ENCODE results near the gene RRAGC. TPM values are rescaled to one million over a fixed set of nuclear protein-coding genes. Genes with fewer than 3 reads are reported as not detected.
A peak's percentile ranks its signal among the peaks of the same experiment; 100 is the strongest.

The RRAGC gene
- total and polyA plus RNA-seq, 9 donors, result 11.4 to 37.5 (median 24.2) TPM

GRCh38 chr1:38867208-38867607 is 7.6 kb upstream of the RRAGC start:
- H3K4me3 ChIP-seq, result no peak overlapping the region
- no peaks in the 10 kb centered on the region for H3K9me3 ChIP-seq
- no peak overlapping the region for H3K27ac ChIP-seq
- H3K27me3 ChIP-seq, result no peaks in the 10 kb centered on the region
- intact Hi-C loops (cut with DNase I), result no loop called here
- peaks cover 3% of the 10 kb centered on the region for H3K4me1 ChIP-seq (ENCODE audit: insufficient read depth)
- TF ChIP-seq POLR2A (IDR thresholded peaks at IDR 0.05), result no peak
- DNase-seq, result no peak
- H3K36me3 ChIP-seq, result no peaks in the 10 kb centered on the region
- 93 to 95% (median 94%) methylated on average over 8 of the region's 8 CpGs for WGBS, 3 donors

- 79 to 84% (median 83%) methylated on average over 4 of the region's 4 CpGs for WGBS, 3 donors
- TF ChIP-seq EP300 (IDR thresholded peaks at IDR 0.05), result no peak
- H3K4me1 ChIP-seq (ENCODE audit: insufficient read depth), result peaks cover 7% of the 10 kb centered on the region
- no peaks in the 10 kb centered on the region for H3K9me3 ChIP-seq
- H3K27ac ChIP-seq, result no peak overlapping the region
- no peaks in the 10 kb centered on the region for H3K36me3 ChIP-seq
- H3K27me3 ChIP-seq, result no peaks in the 10 kb centered on the region
- no peak overlapping the region for H3K4me3 ChIP-seq
- no peak for DNase-seq
- intact Hi-C loops (cut with DNase I), result no loop called here
These were observed 5.6 kb upstream of the RRAGC start for GRCh38 chr1:38865112-38865715.

- Histone ChIP-seq H3K27me3 (no peaks in the 10 kb centered on the region), H3K4me3 (peak overlapping the region; percentile 87), H3K36me3 (no peaks in the 10 kb centered on the region), H3K27ac (no peak overlapping the region), H3K9me3 (no peaks in the 10 kb centered on the region), H3K4me1 (ENCODE audit: insufficient read depth) (peaks cover 9% of the 10 kb centered on the region)
- WGBS, 3 donors, result 2 to 4% (median 2%) methylated on average over 6 of the region's 6 CpGs
- intact Hi-C loops (cut with DNase I), result no loop called here
- DNase-seq, result no peak
- TF ChIP-seq POLR2A (IDR thresholded peaks at IDR 0.05) (no peak), EP300 (IDR thresholded peaks at IDR 0.05) (no peak), CTCF (IDR thresholded peaks at IDR 0.05) (no peak)
These were observed 853 bp upstream of the RRAGC start for GRCh38 chr1:38860454-38860795.

- no peaks in the 10 kb centered on the region for H3K27me3 ChIP-seq
- WGBS, 3 donors, result 0 to 1% (median 0%) methylated on average over 30 to 51 of the region's 51 CpGs
- peak overlapping the region; percentile 87 for H3K4me3 ChIP-seq
- H3K4me1 ChIP-seq (ENCODE audit: insufficient read depth), result peaks cover 10% of the 10 kb centered on the region
- H3K9me3 ChIP-seq, result no peaks in the 10 kb centered on the region
- no peaks in the 10 kb centered on the region for H3K36me3 ChIP-seq
- intact Hi-C loops (cut with DNase I), result no loop called here
- DNase-seq, result peak; percentile 42 to 69 (median 55)
- peak overlapping the region in 1 of 2 donors; percentile 30 for H3K27ac ChIP-seq
- no peak for TF ChIP-seq EP300 (IDR thresholded peaks at IDR 0.05)
- no peak for TF ChIP-seq POLR2A (IDR thresholded peaks at IDR 0.05)
These were observed 575 bp downstream of the RRAGC start for GRCh38 chr1:38858833-38859560.

- H3K4me1 ChIP-seq (ENCODE audit: insufficient read depth), result peaks cover 2% of the 10 kb centered on the region
- H3K27ac ChIP-seq, result no peak overlapping the region
- intact Hi-C loops (cut with DNase I), result no loop called here
- TF ChIP-seq CTCF (IDR thresholded peaks at IDR 0.05) (no peak), EP300 (IDR thresholded peaks at IDR 0.05) (no peak), POLR2A (IDR thresholded peaks at IDR 0.05) (no peak)
- no peaks in the 10 kb centered on the region for H3K9me3 ChIP-seq
- 82 to 84% (median 83%) methylated on average over 4 of the region's 4 CpGs for WGBS, 3 donors
- no peaks in the 10 kb centered on the region for H3K27me3 ChIP-seq
- DNase-seq, result no peak
- H3K4me3 ChIP-seq, result no peak overlapping the region
- H3K36me3 ChIP-seq, result no peaks in the 10 kb centered on the region
These were observed 6.8 kb downstream of the RRAGC start for GRCh38 chr1:38852780-38853179.

- no peaks in the 10 kb centered on the region for H3K27me3 ChIP-seq
- DNase-seq, result no peak
- H3K4me3 ChIP-seq, result no peak overlapping the region
- 85 to 95% (median 93%) methylated on average over 1 of the region's 1 CpG for WGBS, 3 donors
- no peaks in the 10 kb centered on the region for H3K36me3 ChIP-seq
- no peaks in the 10 kb centered on the region for H3K4me1 ChIP-seq (ENCODE audit: insufficient read depth)
- intact Hi-C loops (cut with DNase I), result no loop called here
- H3K9me3 ChIP-seq, result no peaks in the 10 kb centered on the region
- no peak for TF ChIP-seq CTCF (IDR thresholded peaks at IDR 0.05)
- TF ChIP-seq EP300 (IDR thresholded peaks at IDR 0.05), result no peak
- no peak for TF ChIP-seq POLR2A (IDR thresholded peaks at IDR 0.05)
- H3K27ac ChIP-seq, result no peak overlapping the region
These were observed 11.5 kb downstream of the RRAGC start for GRCh38 chr1:38848071-38848470.
